Esophagus muscularis mucosa (tissue), 4 donors: ENCODE results near the gene BLACAT1.

Source experiments
- EP300 ChIP-seq: sonication (generic); formaldehyde crosslinking; IDR thresholded peaks from one replicate; pipeline ENCODE4 v1.6.1; 2017; ENCODE audit warnings: antibody characterized with exemption
- POLR2A ChIP-seq: fragments of 450-650 bp; IDR thresholded peaks from one replicate; pipeline ENCODE4 v1.6.1; 2017; ENCODE audit warnings: antibody characterized with exemption, moderate library complexity, mild to moderate bottlenecking, low read depth
- POLR2AphosphoS5 ChIP-seq, 2 donors: sonication (generic); formaldehyde crosslinking; IDR thresholded peaks; one replicate each; pipeline ENCODE4 v1.6.1; 2017; ENCODE audit warnings: antibody characterized with exemption in 2 of 2
- TF ChIP-seq, protein P1 (sequence below), 3 experiments: fragments of 200-600 bp in 2 of 3; fragments of 450-650 bp in 1 of 3; sonication (generic) in 2 of 3; IDR thresholded peaks; one replicate each; pipeline ENCODE4 v1.5.1; 2017 to 2019; ENCODE audit warnings: antibody characterized with exemption in 3 of 3, mild to moderate bottlenecking in 2 of 3, moderate library complexity in 1 of 3

GRCh38 chr1:205448540-205449253, 7.1 kb downstream of the BLACAT1 start:
- TF ChIP-seq POLR2A (no peak), EP300 (no peak), POLR2AphosphoS5 (IDR thresholded peaks at IDR 0.05) (no peak)
- TF ChIP-seq, protein P1, sequence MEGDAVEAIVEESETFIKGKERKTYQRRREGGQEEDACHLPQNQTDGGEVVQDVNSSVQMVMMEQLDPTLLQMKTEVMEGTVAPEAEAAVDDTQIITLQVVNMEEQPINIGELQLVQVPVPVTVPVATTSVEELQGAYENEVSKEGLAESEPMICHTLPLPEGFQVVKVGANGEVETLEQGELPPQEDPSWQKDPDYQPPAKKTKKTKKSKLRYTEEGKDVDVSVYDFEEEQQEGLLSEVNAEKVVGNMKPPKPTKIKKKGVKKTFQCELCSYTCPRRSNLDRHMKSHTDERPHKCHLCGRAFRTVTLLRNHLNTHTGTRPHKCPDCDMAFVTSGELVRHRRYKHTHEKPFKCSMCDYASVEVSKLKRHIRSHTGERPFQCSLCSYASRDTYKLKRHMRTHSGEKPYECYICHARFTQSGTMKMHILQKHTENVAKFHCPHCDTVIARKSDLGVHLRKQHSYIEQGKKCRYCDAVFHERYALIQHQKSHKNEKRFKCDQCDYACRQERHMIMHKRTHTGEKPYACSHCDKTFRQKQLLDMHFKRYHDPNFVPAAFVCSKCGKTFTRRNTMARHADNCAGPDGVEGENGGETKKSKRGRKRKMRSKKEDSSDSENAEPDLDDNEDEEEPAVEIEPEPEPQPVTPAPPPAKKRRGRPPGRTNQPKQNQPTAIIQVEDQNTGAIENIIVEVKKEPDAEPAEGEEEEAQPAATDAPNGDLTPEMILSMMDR (IDR thresholded peaks at IDR 0.05) = no peak
